Central memory CD4-positive, alpha-beta T cell (primary cell): ENCODE measurements around the gene CIPC.

ENCODE experiments used
- DNase-seq: peaks from one replicate; pipeline ENCODE4 v3.0.0; 2022
- total RNA-seq, 3 experiments: gene quantifications; one replicate each; lab custom pipeline; 2026; lab: John Stamatoyannopoulos, UW

The CIPC gene
- 11.0 to 21.8 (median 19.4) reads per million in 3 experiments for total RNA-seq

DNA sequence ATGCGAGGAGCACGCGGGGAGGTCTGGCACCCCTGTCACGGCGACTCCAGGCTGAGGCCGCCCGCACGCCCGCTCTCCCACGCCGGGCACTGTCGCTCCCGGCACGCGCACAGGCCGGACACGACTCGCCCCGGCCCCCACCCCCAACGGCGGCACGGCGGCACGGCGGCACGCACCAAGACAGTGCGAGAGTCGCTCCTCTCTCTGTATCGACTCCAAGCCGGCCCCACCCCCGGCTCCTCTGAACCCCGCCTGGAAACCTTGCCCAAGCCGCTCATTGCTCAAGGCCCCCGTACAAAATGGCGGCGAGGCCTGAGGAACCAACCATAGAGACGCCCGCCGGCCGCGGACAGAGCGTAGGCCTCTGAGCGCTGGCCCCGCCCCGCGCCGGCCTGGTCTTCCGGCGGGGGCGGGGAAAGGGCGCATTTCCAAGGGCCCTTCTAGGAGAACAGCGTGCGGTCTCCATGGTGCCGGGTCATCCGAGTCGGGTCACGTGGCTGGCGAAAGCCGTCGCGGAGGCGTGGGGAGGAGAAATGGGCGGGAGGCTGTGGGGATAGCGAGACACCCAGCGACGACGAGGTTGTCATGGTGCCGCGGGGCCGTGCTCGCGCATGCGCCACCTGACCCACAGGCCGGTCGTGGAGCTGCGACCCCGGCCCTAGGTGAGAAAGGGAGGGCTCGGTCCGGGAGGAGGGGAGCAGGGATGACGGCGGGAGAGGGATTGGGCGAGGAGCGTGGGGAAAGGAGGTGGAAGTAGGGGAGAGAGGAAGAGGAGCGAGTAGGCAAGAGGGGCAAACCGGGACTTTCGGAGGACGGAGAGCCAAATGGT, at the start of gene CIPC:
TSS of gene CIPC (plus strand) at position 559 of the 829 bp plus-strand sequence. CDS start 7,451 bp downstream, outside the sequence.
- peak; percentile 98 for DNase-seq

- no peak for DNase-seq
These were observed 46.9 kb upstream of the CIPC start for GRCh38 chr14:77051116-77051515.

DNA sequence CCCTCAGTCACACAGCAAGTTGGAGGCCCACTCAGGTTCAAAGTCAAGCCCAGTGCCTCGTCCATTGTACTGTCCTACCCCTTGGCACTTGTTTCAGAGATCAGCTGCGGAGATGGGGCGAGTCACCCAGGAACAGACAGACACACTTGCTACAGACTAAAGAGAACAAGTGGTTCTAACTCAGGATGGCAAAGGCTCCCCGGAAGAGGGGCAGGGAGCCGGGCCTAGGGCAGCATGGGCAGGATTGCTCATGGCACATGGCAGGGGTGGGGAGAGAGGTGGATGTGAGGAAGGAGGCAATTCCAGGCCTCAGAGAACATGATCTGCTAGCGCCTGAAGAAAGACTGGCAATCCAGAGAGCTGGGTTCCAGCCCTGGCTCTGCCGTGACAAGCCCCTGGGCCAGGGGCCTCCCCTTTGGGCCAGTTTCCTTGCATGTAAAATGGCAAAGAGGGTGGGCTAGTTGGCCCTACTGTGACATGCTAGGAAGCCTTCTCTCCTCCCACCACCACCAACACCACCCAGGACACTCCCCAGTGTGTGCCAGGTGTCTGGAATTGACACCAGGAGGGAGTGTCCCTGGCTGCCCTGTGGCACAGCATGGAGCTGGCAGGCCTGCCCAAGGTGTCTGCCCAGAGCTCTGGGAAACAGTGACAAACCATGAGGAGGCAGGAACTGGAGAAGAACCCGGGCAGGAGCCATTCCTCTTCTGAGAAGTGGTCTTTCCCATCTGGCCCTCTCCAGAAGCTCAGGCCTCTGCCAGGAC, 45.6 kb upstream of the CIPC start:
- no peak for DNase-seq

DNA sequence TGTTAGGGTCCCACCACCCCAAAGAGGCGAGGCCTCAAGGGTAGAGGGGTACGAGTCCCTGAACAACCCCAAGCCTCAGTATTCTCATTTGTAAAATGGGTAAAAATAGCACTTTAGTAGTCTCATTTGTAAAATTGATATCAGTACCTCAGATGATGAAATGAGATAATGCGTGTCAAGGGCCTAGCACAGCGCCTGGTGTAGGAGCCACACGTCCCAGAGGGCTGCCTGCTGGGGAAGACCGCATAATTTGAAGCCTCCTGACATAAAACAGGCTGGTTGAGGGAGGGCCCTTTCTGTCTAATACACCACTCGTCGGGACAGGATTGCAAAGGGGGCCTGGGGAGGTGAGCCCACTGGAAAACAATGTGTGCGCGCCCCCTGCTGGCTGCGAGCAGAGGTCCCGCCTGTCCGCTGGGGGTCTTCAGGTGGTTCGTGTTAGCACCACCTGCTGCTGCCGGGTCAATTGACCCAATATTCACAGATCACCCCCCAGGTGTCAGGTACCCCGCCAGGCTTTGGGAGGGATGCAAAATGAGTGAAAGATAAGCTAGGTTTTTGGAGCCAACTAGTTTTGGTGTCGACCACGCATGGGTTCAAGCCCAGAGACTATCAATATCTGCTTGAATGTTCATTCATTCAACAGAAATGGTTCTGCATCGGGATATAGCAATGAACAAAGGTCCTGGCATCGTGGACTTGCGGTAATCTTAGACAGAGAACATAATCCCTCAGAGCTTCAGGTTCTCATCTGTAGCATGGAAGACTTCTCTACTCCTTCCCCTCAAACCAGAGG, 44.8 kb upstream of the CIPC start:
- peak; percentile 65 for DNase-seq

DNA sequence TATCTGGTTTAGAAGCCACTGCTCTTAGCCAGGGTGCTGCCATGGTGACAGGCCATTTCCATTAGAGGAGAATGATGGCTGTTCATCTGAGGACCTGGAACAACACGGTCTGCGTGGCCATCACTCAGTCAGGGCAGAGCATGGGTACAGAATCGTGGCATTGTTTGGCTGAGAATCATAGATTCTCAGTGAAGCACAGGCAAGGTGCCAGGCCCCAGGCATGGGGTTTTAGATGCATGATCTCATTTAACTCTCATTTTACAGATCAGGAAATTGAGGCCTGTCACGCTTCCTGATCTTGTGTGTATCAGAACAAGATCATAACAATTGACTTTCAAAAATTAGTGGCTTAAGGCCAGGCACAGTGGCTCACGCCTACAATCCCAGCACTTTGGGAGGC, 42.8 kb upstream of the CIPC start:
- no peak for DNase-seq

GRCh38 chr14:77055981-77056380, 42.1 kb upstream of the CIPC start:
- DNase-seq: no peak

- DNase-seq: no peak
These were observed 39.9 kb upstream of the CIPC start for GRCh38 chr14:77058117-77058516.

- no peak for DNase-seq
These were observed 39.3 kb upstream of the CIPC start for GRCh38 chr14:77058785-77059184.

GRCh38 chr14:77059276-77059915, 38.7 kb upstream of the CIPC start:
- peak; percentile 17 for DNase-seq

DNA sequence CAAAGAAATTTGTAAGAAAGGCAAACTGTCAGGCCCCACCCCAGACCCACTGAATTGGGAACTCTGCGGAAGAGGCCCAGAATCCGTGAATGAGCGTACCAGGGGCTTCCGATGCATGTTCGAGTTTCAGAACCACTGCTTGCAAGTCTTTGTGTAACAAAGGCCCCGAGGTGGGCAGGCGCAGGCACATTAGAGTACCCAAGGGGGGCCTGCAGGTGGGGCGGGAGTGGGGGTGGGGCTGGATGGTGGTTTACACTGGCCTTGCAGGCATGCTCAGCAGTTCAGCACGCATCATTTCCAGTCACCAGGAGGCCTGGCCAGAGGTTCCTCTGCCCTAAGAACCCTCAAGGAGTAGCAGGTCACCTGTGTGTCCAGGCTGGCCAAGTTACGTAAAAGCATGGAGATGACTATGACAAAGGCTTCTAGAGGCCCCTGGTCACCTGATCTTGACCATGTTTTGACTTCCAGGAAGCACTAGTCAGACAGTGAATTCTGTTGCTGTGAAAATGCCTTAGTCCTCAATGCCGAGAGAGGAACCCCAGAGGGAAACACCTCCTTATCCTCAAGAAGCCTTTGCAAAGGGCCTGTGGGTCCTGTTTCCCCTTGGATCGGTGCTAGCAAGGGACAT, 36.3 kb upstream of the CIPC start:
- no peak for DNase-seq

DNA sequence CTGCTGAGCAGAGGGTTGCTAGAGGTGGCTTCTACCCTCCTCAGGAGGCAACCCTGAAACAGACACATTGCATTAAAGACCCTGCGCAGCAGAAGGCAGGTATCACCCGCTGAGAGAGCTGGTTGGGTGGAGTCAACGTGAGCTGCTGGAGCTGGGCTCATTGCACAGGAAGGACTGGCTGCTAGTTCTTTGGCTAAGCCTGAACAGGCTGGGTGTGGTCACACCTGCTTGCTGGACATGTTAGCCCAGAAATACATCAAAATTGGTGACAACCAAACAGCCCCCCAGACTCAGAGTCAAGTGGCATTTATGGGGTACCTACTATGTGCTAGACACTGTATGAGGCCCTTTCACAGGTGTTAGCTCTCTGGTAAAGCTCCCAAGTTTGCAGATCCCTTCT, 35.8 kb upstream of the CIPC start:
- DNase-seq: no peak

GRCh38 chr14:77063571-77064171, 34.4 kb upstream of the CIPC start:
- no peak for DNase-seq

- DNase-seq: no peak
These were observed 33.4 kb upstream of the CIPC start for GRCh38 chr14:77064521-77065178.

DNA sequence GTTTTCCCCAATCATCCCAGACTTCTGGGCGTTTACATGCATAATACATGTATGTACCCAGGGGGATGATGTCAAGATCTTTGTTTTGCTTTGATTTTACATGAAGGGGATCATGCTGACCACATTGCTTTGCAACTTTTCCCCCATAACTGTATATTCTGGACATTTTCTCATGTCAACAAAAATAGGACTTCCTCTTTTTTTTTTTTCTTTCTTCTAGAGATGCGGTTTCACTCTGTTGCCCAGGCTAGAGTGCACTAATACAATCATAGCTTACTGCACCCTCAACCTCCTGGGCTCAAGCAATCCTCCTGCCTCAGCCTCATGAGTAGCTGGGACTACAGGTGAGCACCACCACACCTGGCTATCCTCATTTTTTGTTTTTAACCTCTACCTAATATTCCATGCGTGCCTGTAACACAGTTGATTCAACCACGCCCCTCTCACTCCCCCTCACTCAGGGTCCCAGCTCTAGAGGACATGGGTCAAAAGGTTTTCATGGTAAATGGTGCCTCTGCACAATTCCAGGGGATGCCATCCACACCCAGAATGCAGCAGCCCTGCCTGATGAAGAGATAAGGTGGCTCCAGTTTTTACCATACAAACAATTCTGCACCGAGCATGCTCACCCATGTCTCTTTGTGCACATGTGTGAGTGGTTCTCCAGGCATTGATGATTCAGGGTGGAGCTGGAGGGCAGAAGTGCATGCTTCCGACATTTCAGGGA, 32.0 kb upstream of the CIPC start:
- DNase-seq: no peak

DNA sequence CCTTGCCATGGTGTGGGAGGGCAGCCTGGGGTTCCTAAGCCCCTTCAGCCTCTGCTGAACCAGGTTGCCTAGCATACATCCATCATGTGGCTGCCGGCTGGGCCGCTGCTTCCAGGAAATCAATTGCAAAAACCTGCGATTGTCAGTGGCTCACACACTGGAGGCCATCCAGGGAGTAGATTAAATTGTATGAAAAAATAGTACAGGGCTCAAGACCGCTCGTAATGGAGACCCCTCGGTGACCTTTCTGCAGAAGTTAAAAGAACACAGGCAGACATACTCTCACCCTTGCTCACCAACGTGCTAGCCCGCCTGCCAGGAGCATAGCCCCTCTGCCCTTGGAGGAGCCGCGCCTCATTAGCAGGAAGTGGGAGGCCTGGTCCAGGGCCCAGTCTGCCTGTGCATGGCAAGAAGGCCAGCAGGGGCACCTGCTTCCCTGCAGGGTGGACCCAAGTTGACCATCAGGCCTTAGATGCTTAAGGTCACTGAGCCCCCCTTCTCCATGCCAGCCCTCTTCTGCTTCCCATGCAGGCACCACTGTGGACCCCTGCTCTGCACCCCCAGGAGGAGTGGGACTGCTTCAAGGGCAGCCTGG, 31.4 kb upstream of the CIPC start:
- no peak for DNase-seq

DNA sequence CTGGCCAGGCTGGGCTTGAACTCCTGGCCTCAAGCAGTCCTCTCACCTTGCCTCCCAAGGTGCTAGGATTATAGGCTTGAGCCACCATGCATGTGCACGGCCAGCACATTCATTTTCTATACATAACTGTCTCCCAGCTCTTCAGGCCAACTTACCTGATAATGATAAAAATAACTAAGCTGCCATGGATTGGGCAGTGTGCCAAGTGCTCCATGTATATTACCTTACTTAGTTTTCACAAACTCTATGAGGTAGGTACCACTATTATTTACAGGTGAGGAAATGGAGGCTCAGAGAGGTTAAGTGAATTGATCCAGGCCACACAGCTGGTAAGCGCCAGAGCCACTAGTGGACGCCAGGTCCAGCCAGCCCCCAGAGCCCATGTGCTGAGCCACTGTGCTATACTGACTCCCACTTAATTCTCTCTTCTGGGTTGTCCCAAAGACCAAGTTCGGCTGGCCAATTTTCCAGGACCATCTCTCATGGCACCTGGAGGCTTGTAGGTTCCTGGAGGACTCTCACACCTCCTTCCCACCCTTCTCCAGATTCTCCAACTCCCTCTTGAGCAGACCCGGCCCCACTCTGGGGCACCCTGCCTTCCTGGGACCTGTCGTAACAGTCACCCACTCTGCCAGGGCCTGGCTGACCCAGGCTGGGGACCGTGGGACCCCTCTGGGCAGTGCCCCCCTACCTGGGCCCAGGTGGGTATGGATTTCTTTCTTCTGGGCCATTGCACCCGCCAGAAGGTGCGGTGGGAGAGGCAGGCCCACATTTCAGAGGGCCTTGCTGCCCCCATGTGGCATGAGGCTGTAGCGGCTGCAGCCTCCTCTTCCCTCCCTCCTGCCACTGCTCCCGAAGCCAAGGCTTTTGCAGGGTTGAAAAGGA, 30.2 kb upstream of the CIPC start:
- peak; percentile 46 for DNase-seq

DNA sequence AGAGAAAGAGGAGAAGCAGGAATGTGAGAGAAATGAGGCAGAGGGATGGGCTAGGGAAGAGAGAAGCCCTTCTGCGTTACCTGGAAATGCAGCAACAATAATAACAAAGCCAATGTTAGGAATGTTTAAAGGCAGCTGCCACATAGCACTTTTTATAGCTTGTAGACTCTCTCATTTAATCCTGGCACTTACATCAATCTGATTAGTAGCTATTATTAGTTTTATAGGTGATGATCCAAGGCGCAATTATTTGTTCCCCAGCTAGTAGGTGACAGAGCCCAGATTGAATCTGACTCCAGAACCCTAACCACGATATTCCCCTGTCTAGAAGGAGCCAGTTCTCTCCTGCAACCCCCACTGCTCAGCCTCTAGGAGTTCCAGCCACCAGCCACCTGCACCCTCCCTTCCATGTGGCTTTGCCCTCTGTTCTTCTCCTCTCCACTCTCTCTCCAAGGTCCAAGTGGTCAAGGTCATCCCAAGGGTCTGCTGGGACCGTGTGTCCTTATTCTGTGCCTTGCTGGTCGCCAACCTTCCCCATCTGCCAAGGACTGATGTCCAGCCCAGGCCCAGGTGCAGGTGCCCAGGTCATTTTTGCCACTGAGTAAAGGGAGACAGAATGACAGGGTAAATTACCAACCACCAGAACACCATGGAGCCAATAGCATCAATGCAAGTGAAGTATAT, 29.4 kb upstream of the CIPC start:
- no peak for DNase-seq

DNA sequence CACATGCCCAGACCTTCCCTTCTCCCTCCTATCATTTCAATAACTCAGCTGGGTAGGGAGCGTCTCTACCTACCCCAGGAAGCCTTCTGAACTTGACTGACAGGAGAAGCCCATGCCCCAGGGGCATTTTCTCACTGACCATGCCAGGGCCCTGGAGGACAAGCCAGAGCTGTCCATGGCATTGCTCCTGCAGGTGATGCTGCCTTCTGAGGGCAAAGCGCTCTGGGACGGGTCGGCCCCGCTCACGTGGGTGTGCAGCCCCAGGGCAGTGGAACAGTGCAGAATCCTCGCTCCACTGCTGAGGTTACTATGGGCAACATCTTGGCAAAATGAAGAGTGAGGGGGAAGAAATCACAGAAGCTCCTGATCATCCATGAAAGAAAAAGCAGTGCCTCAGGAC, 28.5 kb upstream of the CIPC start:
- DNase-seq: no peak
